Inflammatory macrophage (primary cell): Measurements from ENCODE around the gene GET3.
A peak's percentile ranks its signal among the peaks of the same experiment; 100 is the strongest.
"Not testable (repeated sequence)": the region's sequence is repeated elsewhere in the genome, so short reads cannot be mapped to it uniquely, and the experiment has no call there.

ENCODE experiments used
- DNase-seq, 2 donors: peaks; one replicate each; pipeline ENCODE4 v3.0.0-alpha.2; 2020 to 2022

The GET3 gene

GRCh38 chr19:12792051-12792852 lies 55.0 kb downstream of the GET3 start:
- DNase-seq = peak; percentile 67 to 76

DNA sequence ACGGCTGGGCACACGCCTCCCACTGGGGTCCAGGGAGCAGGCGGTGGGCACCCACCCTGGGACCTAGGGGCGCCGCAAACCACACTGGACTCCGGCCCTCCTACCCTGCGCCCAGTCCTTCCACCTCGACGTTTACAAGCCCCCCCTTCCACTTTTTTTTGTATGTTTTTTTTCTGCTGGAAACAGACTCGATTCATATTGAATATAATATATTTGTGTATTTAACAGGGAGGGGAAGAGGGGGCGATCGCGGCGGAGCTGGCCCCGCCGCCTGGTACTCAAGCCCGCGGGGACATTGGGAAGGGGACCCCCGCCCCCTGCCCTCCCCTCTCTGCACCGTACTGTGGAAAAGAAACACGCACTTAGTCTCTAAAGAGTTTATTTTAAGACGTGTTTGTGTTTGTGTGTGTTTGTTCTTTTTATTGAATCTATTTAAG lies 55.6 kb downstream of the GET3 start:
- DNase-seq = no peak

- peak; percentile 93 to 94 for DNase-seq
Observed at GRCh38 chr19:12793290-12794195, 56.2 kb downstream of the GET3 start.

GRCh38 chr19:12794196-12794941 lies 57.1 kb downstream of the GET3 start:
- peak; percentile 16 to 38 for DNase-seq

GRCh38 chr19:12794971-12795381 lies 57.7 kb downstream of the GET3 start:
- DNase-seq = no peak

- DNase-seq = peak; percentile 77 to 84
Observed at GRCh38 chr19:12796146-12797071, 59.1 kb downstream of the GET3 start.

- no peak for DNase-seq
Observed at GRCh38 chr19:12797141-12797587, 59.9 kb downstream of the GET3 start.

GRCh38 chr19:12797607-12798006 lies 60.3 kb downstream of the GET3 start:
- DNase-seq = not testable (repeated sequence)
